Mammary epithelial cell (primary cell): Measurements from ENCODE around the gene CEP135.

Experiments
- EZH2 ChIP-seq: IDR thresholded peaks from 2 replicates; pipeline ENCODE4 v1.6.1; 2012; ENCODE audit warnings: low read length, inconsistent platforms, borderline replicate concordance
- TF ChIP-seq, protein P1 (sequence below), 2 donors: IDR thresholded peaks in 1 of 2; conservative IDR thresholded peaks in 1 of 2; 2 replicates each; pipeline ENCODE4 v1.5.1; 2011 to 2012; ENCODE audit warnings: inconsistent platforms in 2 of 2, low read length in 2 of 2, mild to moderate bottlenecking in 2 of 2, control low read depth in 1 of 2, low read depth in 1 of 2; ENCODE audit not compliant: insufficient read depth in 1 of 2; ENCODE audit errors: extremely low read depth in 1 of 2

- TF ChIP-seq, protein P1, sequence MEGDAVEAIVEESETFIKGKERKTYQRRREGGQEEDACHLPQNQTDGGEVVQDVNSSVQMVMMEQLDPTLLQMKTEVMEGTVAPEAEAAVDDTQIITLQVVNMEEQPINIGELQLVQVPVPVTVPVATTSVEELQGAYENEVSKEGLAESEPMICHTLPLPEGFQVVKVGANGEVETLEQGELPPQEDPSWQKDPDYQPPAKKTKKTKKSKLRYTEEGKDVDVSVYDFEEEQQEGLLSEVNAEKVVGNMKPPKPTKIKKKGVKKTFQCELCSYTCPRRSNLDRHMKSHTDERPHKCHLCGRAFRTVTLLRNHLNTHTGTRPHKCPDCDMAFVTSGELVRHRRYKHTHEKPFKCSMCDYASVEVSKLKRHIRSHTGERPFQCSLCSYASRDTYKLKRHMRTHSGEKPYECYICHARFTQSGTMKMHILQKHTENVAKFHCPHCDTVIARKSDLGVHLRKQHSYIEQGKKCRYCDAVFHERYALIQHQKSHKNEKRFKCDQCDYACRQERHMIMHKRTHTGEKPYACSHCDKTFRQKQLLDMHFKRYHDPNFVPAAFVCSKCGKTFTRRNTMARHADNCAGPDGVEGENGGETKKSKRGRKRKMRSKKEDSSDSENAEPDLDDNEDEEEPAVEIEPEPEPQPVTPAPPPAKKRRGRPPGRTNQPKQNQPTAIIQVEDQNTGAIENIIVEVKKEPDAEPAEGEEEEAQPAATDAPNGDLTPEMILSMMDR (conservative IDR thresholded peaks at IDR 0.05 in 1 of 2, IDR thresholded peaks at IDR 0.05 in 1 of 2; ENCODE audit: extremely low read depth in 1 of 2, insufficient read depth in 1 of 2, low read depth in 1 of 2, low read length in 2 of 2) = no peak
- no peak for TF ChIP-seq EZH2
Measured at GRCh38 chr4:56026596-56026995, 77.9 kb downstream of the CEP135 start.
